Erythroblast (primary cell): ENCODE data around the gene COPA.

Experiments
- GATA1 ChIP-seq: IDR thresholded peaks from 2 replicates; pipeline ENCODE4 v1.6.1; 2011; ENCODE audit warnings: low read depth, mild to moderate bottlenecking, control low read depth, low read length, moderate library complexity
- POLR2A ChIP-seq: IDR thresholded peaks from 2 replicates; pipeline ENCODE4 v1.6.1; 2011; ENCODE audit warnings: mild to moderate bottlenecking, low read length

DNA sequence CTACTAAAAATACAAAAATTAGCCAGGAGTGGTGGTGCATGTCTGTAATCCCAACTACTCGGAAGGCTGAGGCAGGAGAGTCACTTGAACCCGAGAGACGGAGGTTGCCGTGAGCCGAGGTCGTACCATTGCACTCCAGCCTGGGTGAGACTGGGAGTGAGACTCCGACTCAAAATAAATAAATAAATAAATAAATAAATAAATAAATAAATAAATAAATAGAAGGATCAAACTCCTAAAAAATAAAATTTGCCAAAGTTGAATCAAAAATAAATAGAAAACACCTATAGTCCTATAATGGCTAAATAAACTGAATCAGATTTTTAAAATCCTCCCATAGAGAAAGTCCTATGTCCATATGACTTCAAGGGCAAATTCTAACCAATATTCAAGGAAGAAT is 42.9 kb downstream of the COPA start:
- TF ChIP-seq POLR2A, result no peak
- no peak for TF ChIP-seq GATA1
